ENCODE data around the gene CLASP1. TPM values are rescaled to one million over a fixed set of nuclear protein-coding genes. Genes with fewer than 3 reads are reported as not detected.
"Not testable (repeated sequence)": the region's sequence is repeated elsewhere in the genome, so short reads cannot be mapped to it uniquely, and the experiment has no call there.

The CLASP1 gene
- total and polyA plus RNA-seq, 5 donors from 2014 or later: 8.7 to 72.1 (median 12.2) TPM

DNA sequence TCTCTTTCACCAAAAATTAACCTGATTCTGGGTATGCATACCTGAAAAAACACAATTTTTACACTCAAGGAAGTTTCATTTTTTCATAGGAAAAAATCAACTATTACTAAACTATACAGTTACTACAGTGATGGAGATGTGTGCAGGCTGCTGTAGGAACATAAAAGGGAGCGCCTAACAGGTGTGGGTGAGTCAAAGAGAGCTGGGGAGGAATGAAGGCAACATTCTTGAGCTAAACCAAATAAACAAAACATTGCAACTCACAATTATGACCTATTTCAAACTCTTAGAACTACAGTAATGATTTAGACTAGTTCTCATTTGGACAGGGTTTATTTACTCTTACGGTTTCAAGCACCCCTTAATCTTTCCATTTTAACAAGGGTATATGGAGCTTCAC lies 13.4 kb upstream of the CLASP1 start:
- ATAC-seq (ENCODE audit: low read depth in 2 of 2) (no peak), DNase-seq (no peak)
- no peak overlapping the region for H3K27ac ChIP-seq (ENCODE audit: insufficient read depth, low read length, poor library complexity, severe bottlenecking)
- H3K4me1 ChIP-seq (ENCODE audit: control insufficient read depth, insufficient read depth, low read length, poor library complexity, severe bottlenecking): no peaks in the 10 kb centered on the region
- H3K9me3 Mint-ChIP-seq: peaks cover 0 to 4% (median 0%) of the 10 kb centered on the region in 7 donors
- no peak overlapping the region for H3K4me3 ChIP-seq (ENCODE audit: low read depth, low read length)
- no peaks in the 10 kb centered on the region for H3K36me3 ChIP-seq (ENCODE audit: control insufficient read depth, insufficient read depth, low read length)
- no peaks in the 10 kb centered on the region for H3K36me3 Mint-ChIP-seq
- H3K27me3 ChIP-seq (ENCODE audit: control insufficient read depth, insufficient read depth, low read length): no peaks in the 10 kb centered on the region
- H3K4me1 Mint-ChIP-seq: peaks cover 5 to 22% (median 18%) of the 10 kb centered on the region in 4 donors
- H3K4me3 Mint-ChIP-seq: no peak overlapping the region
- H3K27me3 Mint-ChIP-seq: no peaks in the 10 kb centered on the region
- no peak overlapping the region for H3K27ac Mint-ChIP-seq
- H3K9me3 ChIP-seq (ENCODE audit: control insufficient read depth in 2 of 2, low read length in 2 of 2): no peaks in the 10 kb centered on the region

DNA sequence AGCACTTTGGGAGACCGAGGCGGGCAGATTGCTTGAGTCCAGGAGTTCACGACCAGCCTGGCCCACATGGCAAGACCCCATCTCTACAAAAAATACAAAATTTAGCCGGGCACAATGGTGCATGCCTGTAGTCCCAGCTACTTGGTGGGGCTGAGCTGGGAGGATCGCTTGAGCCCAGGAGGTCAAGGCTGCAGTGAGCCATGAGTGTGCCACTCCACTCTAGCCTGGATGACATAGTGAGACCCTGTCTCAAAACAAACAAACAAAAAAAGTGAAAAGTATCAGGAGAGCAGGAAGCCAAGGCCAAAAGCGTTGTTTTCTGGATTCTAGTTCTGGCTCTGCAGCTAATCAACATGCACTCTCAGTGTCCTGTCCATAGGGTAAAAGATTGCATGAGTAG lies 10.7 kb upstream of the CLASP1 start:
- Histone ChIP-seq H3K4me1 (ENCODE audit: control insufficient read depth, insufficient read depth, low read length, poor library complexity, severe bottlenecking) (no peaks in the 10 kb centered on the region), H3K9me3 (ENCODE audit: control insufficient read depth in 2 of 2, low read length in 2 of 2) (no peaks in the 10 kb centered on the region), H3K36me3 (ENCODE audit: control insufficient read depth, insufficient read depth, low read length) (no peaks in the 10 kb centered on the region), H3K27me3 (ENCODE audit: control insufficient read depth, insufficient read depth, low read length) (no peaks in the 10 kb centered on the region), H3K27ac (ENCODE audit: insufficient read depth, low read length, poor library complexity, severe bottlenecking) (no peak overlapping the region), H3K4me3 (ENCODE audit: low read depth, low read length) (no peak overlapping the region)
- Mint-ChIP-seq H3K36me3 (no peaks in the 10 kb centered on the region), H3K27me3 (no peaks in the 10 kb centered on the region), H3K4me3 (no peak overlapping the region), H3K9me3 (no peaks in the 10 kb centered on the region), H3K27ac (no peak overlapping the region), H3K4me1 (peaks cover 5 to 28% (median 22%) of the 10 kb centered on the region in 4 donors)
- DNase-seq (no peak), ATAC-seq (ENCODE audit: low read depth in 2 of 2) (no peak)

DNA sequence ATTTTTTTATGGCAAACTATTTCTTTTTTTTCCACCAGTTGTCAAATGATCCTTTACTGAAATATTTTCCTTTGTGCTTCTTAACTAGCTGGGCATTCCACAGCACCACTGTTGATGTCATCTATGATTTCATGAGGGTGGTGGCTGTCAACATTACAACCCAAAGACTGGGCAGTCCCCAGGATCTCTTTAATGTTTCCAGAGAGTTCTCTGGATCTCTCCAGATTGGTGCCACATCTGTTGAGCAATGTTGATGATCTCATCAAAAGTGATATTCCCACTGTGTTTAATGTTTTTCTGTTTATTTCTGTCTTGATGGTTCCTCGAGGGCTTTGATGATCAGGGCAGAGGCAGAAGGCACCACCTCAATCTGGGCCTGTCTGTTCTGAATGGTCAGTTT lies 9.1 kb upstream of the CLASP1 start:
- H3K27me3 Mint-ChIP-seq; H3K4me1 ChIP-seq (ENCODE audit: control insufficient read depth, insufficient read depth, low read length, poor library complexity, severe bottlenecking); H3K9me3 Mint-ChIP-seq; H3K27ac ChIP-seq (ENCODE audit: insufficient read depth, low read length, poor library complexity, severe bottlenecking); H3K27ac Mint-ChIP-seq; H3K4me3 ChIP-seq (ENCODE audit: low read depth, low read length); ATAC-seq (ENCODE audit: low read depth in 2 of 2); H3K4me3 Mint-ChIP-seq; H3K36me3 ChIP-seq (ENCODE audit: control insufficient read depth, insufficient read depth, low read length); DNase-seq; H3K27me3 ChIP-seq (ENCODE audit: control insufficient read depth, insufficient read depth, low read length); H3K9me3 ChIP-seq (ENCODE audit: control insufficient read depth in 2 of 2, low read length in 2 of 2); H3K36me3 Mint-ChIP-seq: not testable (repeated sequence)
- H3K4me1 Mint-ChIP-seq: peaks cover 16 to 40% (median 29%) of the 10 kb centered on the region in 4 donors

DNA sequence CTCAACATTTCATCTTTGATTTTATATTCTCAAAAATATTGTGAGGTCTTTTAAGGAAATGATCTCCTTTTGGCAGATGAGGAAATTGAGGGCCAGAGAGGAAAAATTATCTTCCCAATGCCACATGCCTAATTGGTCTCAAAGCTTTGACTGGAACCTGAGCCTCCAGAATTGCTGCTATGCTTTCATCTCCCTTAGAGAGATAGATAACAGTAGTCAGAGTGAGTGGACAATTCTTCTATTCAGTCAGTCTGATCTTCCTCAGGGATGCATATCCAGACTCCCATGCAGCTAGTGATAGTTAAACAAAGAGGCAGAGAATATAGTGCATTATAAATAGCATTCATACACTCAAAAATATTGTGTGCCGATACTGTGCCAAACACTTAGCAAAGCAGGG lies 3.8 kb upstream of the CLASP1 start:
- Histone ChIP-seq H3K4me1 (ENCODE audit: control insufficient read depth, insufficient read depth, low read length, poor library complexity, severe bottlenecking) (peaks cover 28% of the 10 kb centered on the region), H3K27me3 (ENCODE audit: control insufficient read depth, insufficient read depth, low read length) (no peaks in the 10 kb centered on the region), H3K36me3 (ENCODE audit: control insufficient read depth, insufficient read depth, low read length) (no peaks in the 10 kb centered on the region), H3K4me3 (ENCODE audit: low read depth, low read length) (no peak overlapping the region), H3K27ac (ENCODE audit: insufficient read depth, low read length, poor library complexity, severe bottlenecking) (no peak overlapping the region), H3K9me3 (ENCODE audit: control insufficient read depth in 2 of 2, low read length in 2 of 2) (no peaks in the 10 kb centered on the region)
- Mint-ChIP-seq H3K4me3 (peak overlapping the region in 2 of 4 donors; percentile 18 to 96), H3K9me3 (peaks cover 0 to 2% (median 0%) of the 10 kb centered on the region in 7 donors), H3K4me1 (peaks cover 41 to 60% (median 48%) of the 10 kb centered on the region in 4 donors), H3K27ac (peak overlapping the region in 2 of 3 donors; percentile 24 to 27), H3K27me3 (peaks cover 14% of the 10 kb centered on the region), H3K36me3 (peaks cover 3% of the 10 kb centered on the region)
- DNase-seq (no peak), ATAC-seq (ENCODE audit: low read depth in 2 of 2) (no peak)

GRCh38 chr2:121650315-121650930 lies 1.2 kb upstream of the CLASP1 start:
- H3K4me1 Mint-ChIP-seq: peaks cover 45 to 76% (median 59%) of the 10 kb centered on the region in 4 donors
- H3K27me3 Mint-ChIP-seq: peaks cover 14% of the 10 kb centered on the region
- Histone ChIP-seq H3K9me3 (ENCODE audit: control insufficient read depth in 2 of 2, low read length in 2 of 2) (no peaks in the 10 kb centered on the region), H3K4me1 (ENCODE audit: control insufficient read depth, insufficient read depth, low read length, poor library complexity, severe bottlenecking) (peaks cover 41% of the 10 kb centered on the region), H3K27ac (ENCODE audit: insufficient read depth, low read length, poor library complexity, severe bottlenecking) (peak overlapping the region; percentile 97), H3K27me3 (ENCODE audit: control insufficient read depth, insufficient read depth, low read length) (no peaks in the 10 kb centered on the region), H3K36me3 (ENCODE audit: control insufficient read depth, insufficient read depth, low read length) (no peaks in the 10 kb centered on the region), H3K4me3 (ENCODE audit: low read depth, low read length) (peak overlapping the region; percentile 100)
- peak overlapping the region; percentile 96 to 100 (median 100) for H3K4me3 Mint-ChIP-seq
- peaks cover 3% of the 10 kb centered on the region for H3K36me3 Mint-ChIP-seq
- peak in 2 of 3 donors; percentile 2 to 48 for DNase-seq
- H3K27ac Mint-ChIP-seq: peak overlapping the region; percentile 98 to 100 (median 100)
- no peak for ATAC-seq (ENCODE audit: low read depth in 2 of 2)
- peaks cover 0 to 2% (median 0%) of the 10 kb centered on the region in 7 donors for H3K9me3 Mint-ChIP-seq

DNA sequence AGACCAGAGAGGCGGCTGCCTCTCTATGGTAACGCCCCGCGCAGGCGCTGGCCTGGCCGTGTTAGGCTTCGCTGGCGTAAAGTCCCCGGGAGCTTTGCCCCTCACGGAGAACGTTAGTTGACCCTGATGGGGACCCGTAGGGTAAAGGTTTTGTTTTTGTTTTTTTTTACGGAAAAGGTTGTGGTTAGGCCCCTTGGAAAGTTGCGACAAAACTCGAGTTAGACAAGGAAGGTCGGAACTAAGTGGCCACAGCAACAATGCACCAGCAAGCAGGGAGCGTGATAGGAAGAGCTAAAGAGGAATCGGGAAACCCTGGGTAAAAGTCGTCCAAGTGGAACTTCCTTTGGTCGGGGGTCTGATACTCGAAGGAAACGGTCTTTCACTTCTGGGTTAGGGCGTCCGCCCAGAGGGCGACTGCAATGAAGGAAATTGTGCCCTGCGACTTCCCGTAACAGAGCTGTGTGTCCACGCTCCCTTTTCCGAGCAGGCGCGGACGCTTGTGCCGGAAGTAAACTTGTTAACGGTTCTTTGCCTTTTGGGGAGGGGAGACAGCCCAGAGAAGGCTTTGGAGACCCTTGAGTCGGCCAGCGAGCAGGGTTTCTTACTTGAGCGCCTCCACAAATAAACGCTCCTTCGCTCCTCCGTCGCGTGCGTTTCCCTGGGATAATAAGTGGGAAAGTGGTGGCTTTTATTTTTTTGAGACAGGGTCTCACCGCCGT lies 493 bp upstream of the CLASP1 start:
- H3K4me3 ChIP-seq (ENCODE audit: low read depth, low read length): peak overlapping the region; percentile 100
- Mint-ChIP-seq H3K4me1 (peaks cover 50 to 79% (median 64%) of the 10 kb centered on the region in 4 donors), H3K27me3 (peaks cover 14% of the 10 kb centered on the region), H3K4me3 (peak overlapping the region; percentile 96 to 100 (median 100)), H3K9me3 (peaks cover 0 to 2% (median 0%) of the 10 kb centered on the region in 7 donors), H3K27ac (peak overlapping the region; percentile 98 to 100 (median 100)), H3K36me3 (peaks cover 3% of the 10 kb centered on the region)
- H3K4me1 ChIP-seq (ENCODE audit: control insufficient read depth, insufficient read depth, low read length, poor library complexity, severe bottlenecking): peaks cover 43% of the 10 kb centered on the region
- H3K36me3 ChIP-seq (ENCODE audit: control insufficient read depth, insufficient read depth, low read length): no peaks in the 10 kb centered on the region
- ATAC-seq (ENCODE audit: low read depth in 2 of 2): peak; percentile 97
- H3K27me3 ChIP-seq (ENCODE audit: control insufficient read depth, insufficient read depth, low read length): no peaks in the 10 kb centered on the region
- H3K27ac ChIP-seq (ENCODE audit: insufficient read depth, low read length, poor library complexity, severe bottlenecking): peak overlapping the region; percentile 97
- H3K9me3 ChIP-seq (ENCODE audit: control insufficient read depth in 2 of 2, low read length in 2 of 2): no peaks in the 10 kb centered on the region
- peak; percentile 93 to 98 (median 97) for DNase-seq

DNA sequence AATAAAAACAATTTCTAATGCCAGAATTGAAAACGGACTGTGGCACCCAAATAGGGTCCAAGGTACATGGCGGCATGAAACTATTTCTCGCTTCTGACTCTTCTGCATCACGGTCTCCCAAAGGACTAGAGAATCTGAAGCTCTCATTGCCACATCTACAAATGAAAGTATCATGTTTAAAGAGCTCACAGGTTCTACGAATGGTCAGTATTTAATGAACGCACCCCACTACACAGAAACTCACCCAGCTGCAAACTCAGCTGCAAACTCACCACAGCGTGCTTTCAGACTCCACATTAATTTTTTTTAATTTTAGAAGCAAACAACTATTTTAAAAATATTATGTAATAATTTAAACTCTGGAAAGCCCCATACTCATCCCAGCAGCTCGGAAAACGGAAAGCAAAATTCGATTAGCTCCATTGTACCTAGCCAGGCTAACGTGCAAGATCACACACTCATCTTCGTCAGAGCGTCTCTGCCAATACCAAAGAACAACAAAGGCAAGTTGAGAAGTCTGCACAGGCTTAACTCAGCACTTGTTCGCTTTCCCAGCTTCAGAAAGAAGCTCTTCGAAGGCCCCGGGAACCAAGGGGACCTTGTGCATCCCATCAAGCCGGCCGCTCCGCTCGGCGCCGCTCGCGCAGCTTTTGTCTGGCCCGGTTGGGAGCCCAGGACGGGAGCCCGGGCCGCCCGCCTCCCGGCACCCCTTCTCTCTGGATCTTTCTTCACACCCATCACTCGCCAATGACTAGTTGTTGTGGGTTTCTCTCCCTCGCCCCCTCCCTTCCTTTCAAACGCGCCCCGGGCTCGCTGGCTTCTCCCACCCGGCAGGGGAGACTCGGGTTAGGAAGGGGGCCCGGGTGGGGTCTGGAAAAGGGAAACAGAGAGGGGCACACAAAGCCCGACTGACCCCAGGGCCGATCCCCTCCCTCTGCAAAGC lies 785 bp downstream of the CLASP1 start:
- Mint-ChIP-seq H3K36me3 (no peaks in the 10 kb centered on the region), H3K27me3 (peaks cover 14% of the 10 kb centered on the region), H3K4me3 (peak overlapping the region; percentile 96 to 100 (median 100)), H3K4me1 (peaks cover 45 to 79% (median 63%) of the 10 kb centered on the region in 4 donors), H3K9me3 (peaks cover 0 to 2% (median 0%) of the 10 kb centered on the region in 7 donors), H3K27ac (peak overlapping the region; percentile 80 to 98 (median 89))
- Histone ChIP-seq H3K9me3 (ENCODE audit: control insufficient read depth in 2 of 2, low read length in 2 of 2) (no peaks in the 10 kb centered on the region), H3K4me3 (ENCODE audit: low read depth, low read length) (peak overlapping the region; percentile 92), H3K36me3 (ENCODE audit: control insufficient read depth, insufficient read depth, low read length) (no peaks in the 10 kb centered on the region), H3K27me3 (ENCODE audit: control insufficient read depth, insufficient read depth, low read length) (no peaks in the 10 kb centered on the region), H3K4me1 (ENCODE audit: control insufficient read depth, insufficient read depth, low read length, poor library complexity, severe bottlenecking) (peaks cover 43% of the 10 kb centered on the region), H3K27ac (ENCODE audit: insufficient read depth, low read length, poor library complexity, severe bottlenecking) (peak overlapping the region; percentile 97)
- DNase-seq (peak; percentile 29 to 65 (median 60)), ATAC-seq (ENCODE audit: low read depth in 2 of 2) (peak; percentile 12 to 25)

All from CD4-positive, CD25-positive, alpha-beta regulatory T cell (primary cell).